ENCODE measurements around the gene OR6J1.
"Not testable (repeated sequence)": the region's sequence is repeated elsewhere in the genome, so short reads cannot be mapped to it uniquely, and the experiment has no call there.

The OR6J1 gene

GRCh38 chr14:22650960-22651521, 6.9 kb upstream of the OR6J1 start:
- peak; percentile 69 for DNase-seq

- no peak for DNase-seq
These were observed 6.0 kb upstream of the OR6J1 start for GRCh38 chr14:22650046-22650739.

- DNase-seq, result no peak
These were observed 4.4 kb upstream of the OR6J1 start for GRCh38 chr14:22648506-22648905.

GRCh38 chr14:22646570-22647254, 2.6 kb upstream of the OR6J1 start:
- DNase-seq, result peak; percentile 91

GRCh38 chr14:22641846-22642245, 2.3 kb downstream of the OR6J1 start:
- no peak for DNase-seq

- DNase-seq, result no peak
These were observed 4.0 kb downstream of the OR6J1 start for GRCh38 chr14:22640192-22640591.

GRCh38 chr14:22635980-22636379, 8.2 kb downstream of the OR6J1 start:
- not testable (repeated sequence) for DNase-seq

GRCh38 chr14:22634233-22634900, 9.8 kb downstream of the OR6J1 start:
- DNase-seq, result no peak

GRCh38 chr14:22630486-22630885, 13.7 kb downstream of the OR6J1 start:
- DNase-seq, result peak; percentile 83

- no peak for DNase-seq
These were observed 14.1 kb downstream of the OR6J1 start for GRCh38 chr14:22630066-22630465.

- no peak for DNase-seq
These were observed 14.8 kb downstream of the OR6J1 start for GRCh38 chr14:22629361-22629760.

GRCh38 chr14:22627506-22628263, 16.5 kb downstream of the OR6J1 start:
- DNase-seq, result no peak

GRCh38 chr14:22626590-22626989, 17.6 kb downstream of the OR6J1 start:
- DNase-seq, result no peak

GRCh38 chr14:22623047-22623446, 21.1 kb downstream of the OR6J1 start:
- DNase-seq, result no peak

GRCh38 chr14:22622255-22622654, 21.9 kb downstream of the OR6J1 start:
- peak; percentile 56 for DNase-seq

GRCh38 chr14:22615765-22616164, 28.4 kb downstream of the OR6J1 start:
- not testable (repeated sequence) for DNase-seq

GRCh38 chr14:22614240-22614799, 29.8 kb downstream of the OR6J1 start:
- DNase-seq, result peak; percentile 98

GRCh38 chr14:22613736-22614239, 30.4 kb downstream of the OR6J1 start:
- no peak for DNase-seq

- peak; percentile 29 for DNase-seq
These were observed 31.0 kb downstream of the OR6J1 start for GRCh38 chr14:22613106-22613695.

GRCh38 chr14:22610931-22611330, 33.2 kb downstream of the OR6J1 start:
- no peak for DNase-seq

GRCh38 chr14:22607291-22607690, 36.9 kb downstream of the OR6J1 start:
- DNase-seq, result peak; percentile 28

- no peak for DNase-seq
These were observed 37.8 kb downstream of the OR6J1 start for GRCh38 chr14:22606380-22606779.

All from fibroblast of skin of scalp (primary cell).